Stimulated activated CD8-positive, alpha-beta memory T cell treated with anti-CD3 and anti-CD28 coated beads, Interleukin-12 subunit alpha, Interleukin-12 subunit beta, amount 100 ng/mL, for 1 hour (primary cell): ENCODE measurements around the gene TRPM1.

Source experiments
- DNase-seq: peaks from one replicate; pipeline ENCODE4 v3.0.0-alpha.2; 2020; ENCODE audit warnings: low read depth

TRPM1 gene

GRCh38 chr15:30969724-30970123, 131.8 kb downstream of the TRPM1 start:
- no peak for DNase-seq

GRCh38 chr15:30963681-30964080, 137.8 kb downstream of the TRPM1 start:
- DNase-seq = no peak

GRCh38 chr15:30962659-30963058, 138.9 kb downstream of the TRPM1 start:
- no peak for DNase-seq

DNA sequence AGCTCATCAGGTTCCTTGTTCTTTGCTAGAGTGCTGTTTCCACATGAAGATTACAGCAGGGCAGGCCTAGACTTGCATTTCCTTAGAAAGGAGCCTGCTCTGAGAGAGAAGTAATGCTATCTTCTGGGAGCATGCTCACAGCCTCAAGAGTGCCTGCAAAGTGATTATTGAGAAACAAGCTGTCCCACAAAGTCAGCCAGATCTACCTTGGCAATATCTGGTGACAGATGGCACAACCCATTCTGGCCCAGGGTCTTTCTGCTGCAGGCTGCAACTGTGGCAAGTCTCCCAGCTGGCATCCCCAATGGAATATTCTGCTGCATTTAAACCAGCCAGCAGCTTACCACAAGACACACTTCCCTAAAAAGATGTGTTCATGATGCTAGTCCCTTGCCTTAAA, 139.4 kb downstream of the TRPM1 start:
- no peak for DNase-seq

GRCh38 chr15:30958219-30958618, 143.3 kb downstream of the TRPM1 start:
- no peak for DNase-seq

- no peak for DNase-seq
Measured at GRCh38 chr15:30956216-30957124, 145.1 kb downstream of the TRPM1 start.

- DNase-seq = no peak
Measured at GRCh38 chr15:30954674-30955073, 146.9 kb downstream of the TRPM1 start.

GRCh38 chr15:30953731-30954378, 147.7 kb downstream of the TRPM1 start:
- DNase-seq = no peak

- DNase-seq = no peak
Measured at GRCh38 chr15:30953183-30953582, 148.3 kb downstream of the TRPM1 start.
